Measurements from ENCODE around the gene CAMSAP2.

CAMSAP2 gene

GRCh38 chr1:200857804-200858203 lies 119.1 kb downstream of the CAMSAP2 start:
- POLR2A ChIA-PET, result no interaction called here
- CTCF ChIA-PET, result interaction anchor here (0.8 to 1.4 kb wide), 3 partner anchors 8 to 236 kb away, joined by 3 to 5 read pairs (median 4); no protein-coding TSS in a partner anchor
- DNase-seq (ENCODE audit: low read depth, low spot score), result no peak
- TF ChIP-seq CTCF (IDR thresholded peaks at IDR 0.05; ENCODE audit: insufficient read depth, low read length, missing control alignments), result no peak
- H3K4me3 ChIP-seq (ENCODE audit: low read depth, low read length), result no peak overlapping the region

- no peak overlapping the region for H3K4me3 ChIP-seq (ENCODE audit: low read depth, low read length)
- TF ChIP-seq CTCF (IDR thresholded peaks at IDR 0.05; ENCODE audit: insufficient read depth, low read length, missing control alignments), result no peak
- no peak for DNase-seq (ENCODE audit: low read depth, low spot score)
- CTCF ChIA-PET, result no interaction called here
- POLR2A ChIA-PET, result no interaction called here
Measured at GRCh38 chr1:200861937-200862647, 123.4 kb downstream of the CAMSAP2 start.

- ChIA-PET POLR2A (no interaction called here), CTCF (interaction anchor here (0.9 kb wide), 1 partner anchor 240 kb away, joined by 3 read pairs; no protein-coding TSS in a partner anchor)
- no peak overlapping the region for H3K4me3 ChIP-seq (ENCODE audit: low read depth, low read length)
- DNase-seq (ENCODE audit: low read depth, low spot score), result no peak
- no peak for TF ChIP-seq CTCF (IDR thresholded peaks at IDR 0.05; ENCODE audit: insufficient read depth, low read length, missing control alignments)
Measured at GRCh38 chr1:200862713-200863415, 124.2 kb downstream of the CAMSAP2 start.

- ChIA-PET CTCF (interaction anchor here (0.7 to 1.7 kb wide), 3 partner anchors 9 to 248 kb away, joined by 3 to 5 read pairs (median 3); no protein-coding TSS in a partner anchor), POLR2A (no interaction called here)
- no peak overlapping the region for H3K4me3 ChIP-seq (ENCODE audit: low read depth, low read length)
Measured at GRCh38 chr1:200866116-200866515, 127.4 kb downstream of the CAMSAP2 start.

GRCh38 chr1:200866521-200866920 lies 127.8 kb downstream of the CAMSAP2 start:
- ChIA-PET CTCF (interaction anchor here (1.7 kb wide), 1 partner anchor 9 kb away, joined by 5 read pairs; no protein-coding TSS in a partner anchor), POLR2A (no interaction called here)
- H3K4me3 ChIP-seq (ENCODE audit: low read depth, low read length), result no peak overlapping the region
- no peak for TF ChIP-seq CTCF (IDR thresholded peaks at IDR 0.05; ENCODE audit: insufficient read depth, low read length, missing control alignments)
- DNase-seq (ENCODE audit: low read depth, low spot score), result no peak

More at GRCh38 chr1:200866116-200866515, 127.4 kb downstream of the CAMSAP2 start:
- no peak for TF ChIP-seq CTCF (IDR thresholded peaks at IDR 0.05; ENCODE audit: insufficient read depth, low read length, missing control alignments)
- no peak for DNase-seq (ENCODE audit: low read depth, low spot score)

Data from AG04449 (cell line).